ENCODE measurements around the gene BIRC2.
"Not testable (repeated sequence)": the region's sequence is repeated elsewhere in the genome, so short reads cannot be mapped to it uniquely, and the experiment has no call there.

The BIRC2 gene

DNA sequence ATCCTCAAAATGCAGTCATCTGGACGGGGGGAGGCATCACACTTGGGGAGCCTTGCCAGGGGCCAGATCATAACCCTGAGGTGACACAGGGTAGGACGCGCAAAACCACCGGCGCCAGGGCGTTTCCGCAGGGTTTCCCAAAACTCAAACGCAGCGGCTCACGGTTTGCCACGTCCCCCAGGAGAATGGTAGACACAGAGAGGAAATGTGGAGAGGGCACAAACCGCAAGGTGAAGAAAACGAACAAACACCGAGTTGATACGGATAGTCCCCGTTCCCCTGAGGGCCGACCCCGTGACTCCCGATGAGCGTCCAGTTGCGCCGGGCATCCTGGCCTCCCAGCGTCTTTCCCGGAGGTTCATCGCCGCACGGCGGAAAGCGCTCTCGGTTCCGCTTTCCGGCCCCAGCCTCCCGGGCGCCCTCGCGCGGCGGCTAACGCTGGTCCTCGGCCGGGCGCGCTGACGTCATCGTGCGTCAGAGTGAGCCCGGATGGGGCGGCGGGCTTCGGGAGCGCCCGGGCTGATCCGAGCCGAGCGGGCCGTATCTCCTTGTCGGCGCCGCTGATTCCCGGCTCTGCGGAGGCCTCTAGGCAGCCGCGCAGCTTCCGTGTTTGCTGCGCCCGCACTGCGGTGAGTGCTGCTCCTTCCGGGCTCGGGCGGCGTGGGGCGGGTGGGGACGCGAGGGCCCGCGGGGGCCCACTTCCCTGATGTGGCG is at the start of gene BIRC2:
TSS of gene BIRC2 (plus strand) at position 467 of the 714 bp plus-strand sequence. CDS start 2,641 bp downstream, outside the sequence.
- DNase-seq (ENCODE audit: low read depth): peak; percentile 91

DNA sequence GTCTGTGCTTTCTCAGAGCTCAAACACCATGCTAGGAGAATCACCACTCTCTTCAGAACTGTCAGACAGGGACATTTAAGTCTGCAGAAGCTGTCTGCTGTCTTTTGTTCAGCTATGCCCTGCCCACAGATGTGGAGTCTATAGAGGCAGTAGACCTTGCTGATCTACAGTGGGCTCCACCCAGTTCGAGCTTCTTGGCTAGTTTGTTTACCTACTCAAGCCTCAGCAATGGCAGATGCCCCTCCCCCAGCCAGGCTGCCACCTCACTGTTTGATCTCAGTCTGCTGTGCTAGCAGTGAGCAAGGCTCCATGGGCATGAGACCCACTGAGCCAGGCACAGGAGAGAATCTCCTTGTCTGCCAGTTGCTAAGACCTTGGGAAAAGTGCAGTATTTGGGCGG is 46.2 kb upstream of the BIRC2 start:
- DNase-seq (ENCODE audit: low read depth): not testable (repeated sequence)

GRCh38 chr11:102302241-102302640 is 44.8 kb upstream of the BIRC2 start:
- DNase-seq (ENCODE audit: low read depth): no peak

GRCh38 chr11:102304686-102305085 is 42.3 kb upstream of the BIRC2 start:
- no peak for DNase-seq (ENCODE audit: low read depth)

GRCh38 chr11:102305352-102306047 is 41.5 kb upstream of the BIRC2 start:
- no peak for DNase-seq (ENCODE audit: low read depth)

DNA sequence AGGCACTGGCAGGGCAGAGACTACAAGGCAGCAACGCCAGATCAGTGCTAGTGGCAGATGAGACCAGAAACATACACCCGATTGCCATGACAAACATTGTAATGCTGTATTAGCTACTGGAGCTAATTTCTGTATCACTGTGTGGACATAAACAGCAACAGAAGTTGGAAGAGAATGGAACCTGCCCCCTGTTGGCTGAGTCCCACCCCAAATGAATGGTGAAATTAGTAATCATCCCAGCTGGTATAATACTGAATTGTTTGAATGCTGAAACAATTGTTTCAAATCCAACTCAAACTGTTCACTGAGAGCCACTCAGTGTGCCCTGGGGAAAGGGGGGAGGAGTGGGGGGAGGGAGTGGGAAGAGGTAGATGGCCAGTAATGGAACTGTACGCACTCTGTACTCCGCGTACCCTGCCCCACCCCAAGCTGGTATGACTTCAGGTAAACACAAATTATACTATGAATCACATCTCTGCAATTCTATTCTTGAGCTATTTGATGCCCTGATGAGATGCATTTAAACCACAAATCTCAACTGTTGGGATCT is 40.9 kb upstream of the BIRC2 start:
- no peak for DNase-seq (ENCODE audit: low read depth)

DNA sequence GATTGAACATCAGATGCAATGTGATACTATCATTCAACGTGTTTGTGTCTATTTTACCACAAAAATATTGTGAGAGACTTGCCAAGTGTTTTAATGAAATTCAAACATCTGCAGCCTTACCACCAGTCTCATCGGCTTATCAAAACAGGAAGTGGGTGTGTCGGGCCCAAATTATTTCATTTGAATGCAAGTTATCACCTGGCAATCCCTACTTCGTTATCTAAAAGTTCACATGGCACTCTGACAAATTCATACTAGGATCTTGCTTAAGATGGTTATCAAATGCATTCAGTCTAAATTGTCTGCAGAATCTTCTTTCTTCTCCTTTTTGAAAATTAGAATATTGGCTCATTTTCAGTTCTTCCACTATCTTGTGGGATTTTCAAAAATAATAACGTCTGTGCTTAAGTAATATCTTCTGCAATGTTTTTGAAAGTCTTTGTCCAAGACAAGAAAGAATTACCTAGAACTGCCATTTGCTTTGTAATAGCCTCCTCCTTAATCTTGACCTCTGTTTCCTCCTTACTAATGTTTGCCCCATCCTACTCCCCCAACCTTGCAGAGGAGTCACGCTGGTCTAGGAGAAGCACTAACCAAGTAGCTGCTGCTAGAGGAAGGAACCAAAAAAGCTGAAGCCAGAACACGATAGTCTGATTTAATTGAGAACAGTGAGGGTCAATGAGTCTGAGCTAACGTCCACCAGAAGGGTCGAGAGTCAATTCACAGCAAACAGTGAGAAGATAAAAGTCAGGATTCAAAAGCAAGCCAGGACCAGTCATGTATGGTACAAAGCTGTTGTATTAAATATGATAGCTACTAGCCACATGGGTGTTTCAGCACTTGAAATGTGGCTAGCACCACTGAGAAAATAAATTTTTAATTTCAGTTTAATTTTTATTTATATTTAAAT is 39.9 kb upstream of the BIRC2 start:
- no peak for DNase-seq (ENCODE audit: low read depth)

GRCh38 chr11:102307727-102308038 is 39.3 kb upstream of the BIRC2 start:
- DNase-seq (ENCODE audit: low read depth): no peak

DNA sequence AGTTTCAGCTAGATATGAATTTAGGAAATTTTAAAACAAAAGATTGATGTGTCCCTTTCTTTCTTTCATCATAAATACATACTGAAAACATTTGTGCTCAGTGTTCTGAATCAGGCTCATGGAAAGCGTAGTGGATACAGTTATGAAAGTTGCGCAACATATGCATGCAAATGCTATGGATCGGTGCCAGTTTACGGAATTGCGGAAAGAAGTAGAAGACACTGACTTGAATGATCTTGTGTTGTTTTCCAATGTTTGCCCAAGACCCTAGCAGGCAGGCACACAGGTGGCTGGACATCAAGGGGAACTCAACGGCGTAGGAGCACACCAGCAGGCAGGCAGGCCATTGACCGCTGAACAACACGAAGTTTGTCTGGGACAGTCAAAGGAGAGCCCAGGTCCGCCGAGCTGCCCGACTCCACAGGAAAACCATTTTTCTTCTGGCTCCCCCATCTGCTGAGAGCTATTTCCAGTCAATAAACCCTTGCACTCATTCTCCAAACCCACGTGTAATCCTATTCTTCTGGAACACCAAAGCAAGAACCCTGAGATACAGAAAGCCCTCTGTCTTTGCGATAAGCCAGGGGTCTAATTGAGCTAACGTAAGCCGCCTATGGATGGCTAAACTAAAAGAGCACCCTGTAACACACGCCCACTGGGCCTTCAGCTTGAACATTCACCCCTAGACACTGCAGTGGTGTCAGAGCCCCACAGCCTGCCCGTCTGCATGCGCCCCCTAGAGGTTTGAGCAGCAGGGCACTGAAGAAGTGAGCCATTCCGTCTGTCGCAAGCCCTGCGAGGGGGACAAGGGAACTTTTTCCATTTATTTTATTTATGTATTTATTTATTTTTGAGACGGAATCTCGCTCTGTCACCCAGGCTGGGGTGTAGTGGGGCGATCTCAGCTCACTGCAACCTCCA is 37.1 kb upstream of the BIRC2 start:
- no peak for DNase-seq (ENCODE audit: low read depth)

- no peak for DNase-seq (ENCODE audit: low read depth)
These were observed 34.3 kb upstream of the BIRC2 start for GRCh38 chr11:102312667-102313066.

- DNase-seq (ENCODE audit: low read depth): no peak
These were observed 33.6 kb upstream of the BIRC2 start for GRCh38 chr11:102313238-102313940.

- DNase-seq (ENCODE audit: low read depth): no peak
These were observed 32.2 kb upstream of the BIRC2 start for GRCh38 chr11:102314784-102315183.

- DNase-seq (ENCODE audit: low read depth): no peak
These were observed 30.6 kb upstream of the BIRC2 start for GRCh38 chr11:102316346-102316904.

- peak; percentile 89 for DNase-seq (ENCODE audit: low read depth)
These were observed 29.8 kb upstream of the BIRC2 start, which contains the start of gene BIRC3 for GRCh38 chr11:102317099-102317767. BIRC3 (plus strand) TSS chr11:102317484; CDS start chr11:102324510, 7,026 bp downstream.

DNA sequence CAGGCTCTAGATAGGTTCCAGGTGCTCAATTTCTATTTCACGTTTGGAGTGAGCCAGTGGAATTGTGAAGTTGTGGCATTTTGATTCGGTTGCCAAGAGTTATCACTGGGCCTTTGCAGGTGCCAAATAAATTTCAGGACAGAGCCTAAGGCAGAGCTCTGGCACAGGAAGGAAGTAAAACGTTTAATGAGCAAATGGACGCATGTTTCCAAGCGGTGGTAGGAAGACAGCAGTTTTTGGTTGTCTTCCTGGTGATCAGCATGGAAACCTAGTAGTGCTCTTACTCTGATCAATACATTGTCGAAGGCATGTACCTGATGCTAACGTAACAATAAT is 29.3 kb upstream of the BIRC2 start:
- no peak for DNase-seq (ENCODE audit: low read depth)

DNA sequence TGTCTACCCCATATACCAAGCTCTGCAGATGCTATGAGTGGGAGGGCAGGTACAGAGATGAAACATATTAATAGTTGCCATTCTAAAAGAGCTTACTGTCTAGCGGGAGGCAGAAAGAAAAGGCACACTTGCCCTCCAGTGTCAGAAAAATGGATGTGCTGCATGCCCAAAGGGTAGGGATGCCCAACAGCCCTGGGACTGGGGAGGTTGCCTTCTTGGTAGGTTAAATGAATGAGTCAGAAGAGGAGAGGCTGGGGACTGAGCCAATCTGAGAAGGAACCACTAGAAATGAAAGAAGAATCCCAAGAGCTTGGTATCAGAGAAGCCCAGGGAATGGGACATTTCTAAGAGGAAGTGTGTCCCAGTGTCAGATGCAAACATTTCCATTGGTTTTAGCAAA is 28.5 kb upstream of the BIRC2 start:
- peak; percentile 48 for DNase-seq (ENCODE audit: low read depth)

- no peak for DNase-seq (ENCODE audit: low read depth)
These were observed 27.5 kb upstream of the BIRC2 start for GRCh38 chr11:102319544-102319943.

DNA sequence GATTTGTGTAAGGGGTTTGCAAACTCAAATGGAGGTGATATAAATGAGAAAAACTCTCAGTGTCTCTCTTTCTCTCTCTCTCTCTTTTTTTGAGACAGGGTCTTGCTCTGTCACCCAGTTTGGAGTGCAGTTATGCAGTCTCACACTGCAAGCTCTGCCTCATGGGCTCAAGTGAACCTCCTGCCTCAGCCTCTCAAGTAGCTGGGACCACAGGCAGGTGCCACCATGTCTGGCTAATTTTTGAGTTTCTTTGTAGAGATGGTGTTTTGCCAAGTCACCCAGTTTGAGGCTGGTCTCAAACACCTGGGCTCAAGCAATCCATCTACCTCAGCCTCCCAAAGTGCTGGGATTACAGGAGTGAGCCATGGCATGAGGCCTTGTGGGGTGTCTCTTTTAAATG is 26.8 kb upstream of the BIRC2 start:
- DNase-seq (ENCODE audit: low read depth): no peak

DNA sequence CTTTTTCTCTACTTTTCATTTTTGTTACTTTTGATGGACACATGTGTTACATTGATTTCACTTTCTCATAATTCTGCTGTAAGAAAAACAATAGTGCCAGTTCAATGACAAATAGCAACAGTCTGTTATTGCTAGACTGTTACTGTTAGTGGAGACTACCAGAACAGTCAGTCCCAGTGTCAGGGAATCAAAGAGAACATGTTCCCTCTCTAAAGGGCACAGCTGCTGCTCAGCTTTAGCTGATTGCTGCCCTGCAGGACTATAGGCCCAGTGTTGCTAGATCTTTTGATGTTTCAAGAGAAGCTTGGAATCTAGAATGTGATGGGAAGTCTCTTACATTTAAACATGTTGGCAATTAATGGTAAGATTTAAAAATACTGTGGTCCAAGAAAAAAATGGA is 26.3 kb upstream of the BIRC2 start:
- no peak for DNase-seq (ENCODE audit: low read depth)

DNA sequence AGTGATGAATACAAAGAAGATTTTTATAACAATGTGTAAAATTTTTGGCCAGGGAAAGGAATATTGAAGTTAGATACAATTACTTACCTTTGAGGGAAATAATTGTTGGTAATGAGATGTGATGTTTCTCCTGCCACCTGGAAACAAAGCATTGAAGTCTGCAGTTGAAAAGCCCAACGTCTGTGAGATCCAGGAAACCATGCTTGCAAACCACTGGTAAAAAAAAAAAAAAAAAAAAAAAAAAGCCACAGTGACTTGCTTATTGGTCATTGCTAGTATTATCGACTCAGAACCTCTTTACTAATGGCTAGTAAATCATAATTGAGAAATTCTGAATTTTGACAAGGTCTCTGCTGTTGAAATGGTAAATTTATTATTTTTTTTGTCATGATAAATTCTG is 24.5 kb upstream of the BIRC2 start:
- no peak for DNase-seq (ENCODE audit: low read depth)
